HepG2 (cell line): ENCODE measurements around the gene FAM3A. TPM values are rescaled to one million over a fixed set of nuclear protein-coding genes. Genes with fewer than 3 reads are reported as not detected.

Experiments
- ATAC-seq: fragments of 200-7000 bp; cut with Tn5 transposase; 3 replicates; pipeline ENCODE4 v1.9.1; 2020; ENCODE audit warnings: mild to moderate bottlenecking, moderate library complexity
- BruUV-seq: library from RNA; stranded (reverse); fragments of 400-500 nt; replicated peaks from 2 replicates; lab custom pipeline; 2021; lab: Mats Ljungman, UMichigan
- CTCF ChIA-PET: fragments of 300-600 bp; formaldehyde crosslinking; extraction: SDS; loops from one replicate; lab custom pipeline; 2021; ENCODE audit warnings: low total read pairs, inconsistent platforms, low intra/inter-chr PET ratio; lab: Yijun Ruan, JAX
- POLR2A ChIA-PET: fragments of 350-600 bp; sonication (Branson Sonifier 250); formaldehyde crosslinking; loops from one replicate; lab custom pipeline; 2020; ENCODE audit warnings: antibody characterized with exemption, inconsistent platforms; lab: Yijun Ruan, JAX
- DNase-seq: peaks from one replicate; pipeline ENCODE4 v3.0.0-alpha.2; 2015; ENCODE audit warnings: low spot score
- FAIRE-seq: peaks from 3 replicates; lab custom pipeline; 2011; peaks lifted over from hg19 to GRCh38; lab: Jason Lieb, UNC
- H2AFZ ChIP-seq: one replicate; pipeline ENCODE4 v1.6.1; 2011; ENCODE audit warnings: low read length, inconsistent platforms
- H3K27ac ChIP-seq: fragments of 300-600 bp; 3 replicates; pipeline ENCODE4 v1.8.0; 2011; ENCODE audit warnings: mixed run types, mild to moderate bottlenecking, mixed read lengths, low read length, inconsistent platforms; ENCODE audit not compliant: insufficient read depth; ENCODE audit errors: extremely low read length
- H3K27me3 ChIP-seq, 2 experiments: fragments of 200-600 bp in 1 of 2; 2 replicates in 1 of 2; 3 replicates in 1 of 2; pipeline versions ENCODE4 v1.6.0 to v1.8.0; 2011; ENCODE audit warnings: low read length in 2 of 2, mild to moderate bottlenecking in 2 of 2, moderate library complexity in 2 of 2, inconsistent platforms in 1 of 2; ENCODE audit not compliant: insufficient read depth in 2 of 2, control insufficient read depth in 1 of 2
- H3K36me3 ChIP-seq, 2 experiments: fragments of 200-600 bp in 1 of 2; replicated peaks in 1 of 2; 2 replicates in 1 of 2; 3 replicates in 1 of 2; pipeline versions ENCODE4 v1.5.1 to v1.8.0; 2011; ENCODE audit warnings: low read length in 2 of 2, inconsistent platforms in 1 of 2; ENCODE audit not compliant: insufficient read depth in 2 of 2, control insufficient read depth in 1 of 2
- H3K4me1 ChIP-seq: 2 replicates; pipeline ENCODE4 v1.5.1; 2012; ENCODE audit warnings: low read length, inconsistent platforms; ENCODE audit not compliant: insufficient read depth
- H3K4me2 ChIP-seq: 2 replicates; pipeline ENCODE4 v1.6.0; 2011; ENCODE audit warnings: low read depth, low read length, inconsistent platforms
- H3K4me3 ChIP-seq, 3 experiments: fragments of 200-600 bp in 1 of 3; sonication (generic), shearing (Covaris generic) in 1 of 3; replicated peaks in 1 of 3; 2 replicates each; pipeline ENCODE4 v1.5.1; 2011 to 2016; ENCODE audit warnings: low read length in 3 of 3, inconsistent platforms in 2 of 3, low read depth in 2 of 3, mild to moderate bottlenecking in 2 of 3, control low read depth in 1 of 3, mixed read lengths in 1 of 3; ENCODE audit not compliant: insufficient read depth in 1 of 3
- H3K79me2 ChIP-seq: one replicate; pipeline ENCODE4 v1.6.1; 2011; ENCODE audit warnings: low read length, inconsistent platforms; ENCODE audit not compliant: insufficient read depth
- H3K9ac ChIP-seq: 2 replicates; pipeline ENCODE4 v1.6.0; 2011; ENCODE audit warnings: mild to moderate bottlenecking, low read depth, low read length, inconsistent platforms; ENCODE audit not compliant: insufficient read depth
- H3K9me3 ChIP-seq: 2 replicates; pipeline ENCODE4 v1.5.1; 2012; ENCODE audit warnings: mild to moderate bottlenecking, low read length
- H4K20me1 ChIP-seq: 2 replicates; pipeline ENCODE4 v1.6.0; 2011; ENCODE audit warnings: inconsistent platforms, mild to moderate bottlenecking, low read length, moderate library complexity; ENCODE audit not compliant: insufficient read depth
- HOXA5 ChIP-seq: sonication (generic); formaldehyde crosslinking; IDR thresholded peaks from 2 replicates; pipeline ENCODE4 v1.4.0; 2020; ENCODE audit warnings: missing genetic modification reagents
- PLRG1 ChIP-seq: fragments of 450-650 bp; conservative IDR thresholded peaks from 2 replicates; pipeline ENCODE4 v1.6.1; 2016
- POLR2G ChIP-seq: fragments of 200-400 bp; formaldehyde crosslinking; IDR thresholded peaks from 2 replicates; pipeline ENCODE4 v1.6.1; 2018; ENCODE audit warnings: mild to moderate bottlenecking, low read depth, low read length, moderate library complexity
- ZNF317 ChIP-seq: sonication (generic); formaldehyde crosslinking; IDR thresholded peaks from 2 replicates; pipeline ENCODE4 v1.5.0; 2020; ENCODE audit warnings: mild to moderate bottlenecking, missing genetic modification reagents
- ZNF441 ChIP-seq: sonication (generic); formaldehyde crosslinking; IDR thresholded peaks from 2 replicates; pipeline ENCODE4 v1.7.0; 2021; ENCODE audit warnings: missing genetic modification reagents, borderline replicate concordance
- ZNF546 ChIP-seq: sonication (generic); formaldehyde crosslinking; conservative IDR thresholded peaks from 2 replicates; pipeline ENCODE4 v1.8.1; 2023; ENCODE audit warnings: mild to moderate bottlenecking, missing genetic modification reagents
- ZNF687 ChIP-seq: sonication (generic); formaldehyde crosslinking; IDR thresholded peaks from 2 replicates; pipeline ENCODE4 v1.5.1; 2020; ENCODE audit warnings: mild to moderate bottlenecking, missing genetic modification reagents, moderate library complexity
- ZNF816 ChIP-seq: sonication (generic); formaldehyde crosslinking; IDR thresholded peaks from 2 replicates; pipeline ENCODE4 v1.8.0; 2022; ENCODE audit warnings: missing genetic modification reagents, mild to moderate bottlenecking, borderline replicate concordance
- WGBS: methylation state at CpG from one replicate; pipeline ENCODE4 v1.1.6; 2017; ENCODE audit warnings: low lambda C conversion rate; 5-methylcytosine and 5-hydroxymethylcytosine counted together
- in situ Hi-C: cut with HindIII; loops from 2 replicates; pipeline ENCODE4 v1.10.0; 2017; ENCODE audit warnings: low pct_unique_long_range_greater_than_20kb; ENCODE audit not compliant: extremely low pct_ligation_motif_present
- intact Hi-C: fragments of 100-400 bp; cut with micrococcal nuclease; formaldehyde crosslinking; loops from one replicate; pipeline ENCODE4 v1.10.0; 2022; ENCODE audit not compliant: unreplicated experiment
- polyA plus RNA-seq, 8 experiments: library from polyadenylated mRNA; depleted of rRNA in 3 of 8; stranded (reverse) in 7 of 8; unstranded in 1 of 8; fragments of >200 nt; fragmentation: Illumina TruSeq in 4 of 8; extraction: Trizol in 4 of 8; gene quantifications; 2 replicates each; pipeline versions ENCODE4 v1.2.1 to v1.2.3, GENCODE V29; 2011 to 2016; ENCODE audit warnings: low read depth in 4 of 8, missing spikeins in 1 of 8, mixed read lengths in 1 of 8; ENCODE audit not compliant: insufficient read depth in 1 of 8
- total RNA-seq, 5 experiments: library from RNA; depleted of rRNA; stranded (reverse); fragments of >200 nt; fragmentation: Illumina TruSeq; extraction: Trizol; gene quantifications; 2 replicates each; pipeline ENCODE4 v1.2.3, GENCODE V29; 2016; ENCODE audit warnings: low read depth in 1 of 5

FAM3A gene
- total and polyA plus RNA-seq, 2 of the 13 experiments (the other 11 are each of a cell fraction or from before 2014, with no cell fraction given): 11.2 to 22.7 TPM

GRCh38 chrX:154545673-154546274 lies 29.7 kb upstream of the FAM3A start:
- in situ Hi-C loops (loop anchor here (25.0 kb wide), 1 partner anchor 133 kb away; the partner anchor contains the start of genes DNASE1L1 and TAFAZZIN), intact Hi-C loops (no loop called here)
- ChIA-PET CTCF (no interaction called here), POLR2A (interaction anchor here (1.0 kb wide), 1 partner anchor 19 kb away, joined by 3 read pairs; no protein-coding TSS in a partner anchor)
- ATAC-seq (no peak), DNase-seq (no peak), FAIRE-seq (no peak)
- Histone ChIP-seq H3K36me3 (peaks cover 0 to 5% of the 10 kb centered on the region in 2 experiments; a peak in 1 of 5 replicates), H2AFZ (no peak overlapping the region), H3K27ac (peak overlapping the region; percentile 82), H3K4me1 (peaks cover 43% of the 10 kb centered on the region), H3K9ac (peak overlapping the region; percentile 77), H4K20me1 (peaks cover 25% of the 10 kb centered on the region), H3K9me3 (no peaks in the 10 kb centered on the region), H3K4me3 (peak overlapping the region; percentile 51 to 81 (median 65)), H3K4me2 (peak overlapping the region; percentile 85), H3K79me2 (peaks cover 53% of the 10 kb centered on the region), H3K27me3 (no peaks in the 10 kb centered on the region; a peak in 1 of 5 replicates)
- no TSS peak for BruUV-seq
- TF ChIP-seq POLR2G (0 out of 2 replicates have a peak, but pooled peaks have one; percentile 17), ZNF687 (CRISPR knock-in tag) (0 out of 2 replicates have a peak, but pooled peaks have one; percentile 4), ZNF317 (CRISPR knock-in tag) (peak; percentile 80; the same call in 1 of the 2 replicates), ZNF546 (CRISPR knock-in tag) (0 out of 2 replicates have a peak, but pooled peaks have one; percentile 1), PLRG1 (no peak), ZNF441 (CRISPR knock-in tag) (peak; percentile 93; the same call in 1 of the 2 replicates), ZNF816 (0 out of 2 replicates have a peak, but pooled peaks have one; percentile 7), HOXA5 (CRISPR knock-in tag) (no peak)
- 17% methylated on average over 12 of the region's 17 CpGs for WGBS
